K562 (cell line): ENCODE results near the gene ZNF324B. TPM values are rescaled to one million over a fixed set of nuclear protein-coding genes. Genes with fewer than 3 reads are reported as not detected.

Source experiments
- NEUROD1 ChIP-seq: fragments of 150-350 bp; IDR thresholded peaks from 2 replicates; pipeline ENCODE4 v1.6.1; 2014; ENCODE audit warnings: borderline replicate concordance, low read length, low read depth; ENCODE audit not compliant: partially characterized antibody
- SIN3B ChIP-seq: fragments of 450-650 bp; IDR thresholded peaks from 2 replicates; pipeline ENCODE4 v1.6.1; 2017; ENCODE audit warnings: low read depth, mild to moderate bottlenecking, moderate library complexity
- TAF7 ChIP-seq: fragments of 450-650 bp; IDR thresholded peaks from 2 replicates; pipeline ENCODE4 v1.6.1; 2016; ENCODE audit warnings: missing genetic modification characterization, missing compliant biosample characterization
- ZMIZ1 ChIP-seq, 2 experiments: fragments of 150-350 bp in 1 of 2; IDR thresholded peaks; 2 replicates each; pipeline ENCODE4 v1.6.1; 2012 to 2016; ENCODE audit warnings: low read depth in 2 of 2, low read length in 2 of 2, mild to moderate bottlenecking in 1 of 2, moderate library complexity in 1 of 2
- ZNF24 ChIP-seq: fragments of 450-650 bp; IDR thresholded peaks from 2 replicates; pipeline ENCODE4 v1.6.1; 2016
- ZNF512 ChIP-seq: IDR thresholded peaks from 2 replicates; pipeline ENCODE4 v1.6.1; 2016; ENCODE audit warnings: missing genetic modification characterization, missing compliant biosample characterization
- ZZZ3 ChIP-seq: fragments of 450-650 bp; IDR thresholded peaks from 2 replicates; pipeline ENCODE4 v1.6.1; 2016; ENCODE audit warnings: antibody characterized with exemption, mild to moderate bottlenecking, moderate library complexity
- polyA plus RNA-seq, 8 experiments: library from polyadenylated mRNA; depleted of rRNA in 4 of 8; stranded (reverse) in 5 of 8; unstranded in 3 of 8; fragments of >200 nt; fragmentation: Nextera tagmentation in 2 of 8; fragmentation: Illumina TruSeq in 1 of 8; extraction: Ambion mirVana in 2 of 8; extraction: Trizol in 1 of 8; gene quantifications; 2 replicates each; pipeline versions ENCODE4 v1.2.1 to v1.2.3, GENCODE V29; 2011 to 2014; ENCODE audit warnings: inconsistent platforms in 1 of 8, missing spikeins in 1 of 8
- total RNA-seq, 7 experiments: library from RNA; depleted of rRNA in 6 of 7; stranded (reverse); fragments of >200 nt in 6 of 7; fragmentation: Illumina TruSeq in 2 of 7; extraction: Trizol in 2 of 7; gene quantifications; 2 replicates each; pipeline versions ENCODE4 v1.2.1 to v1.2.3, GENCODE V29; 2011 to 2021; ENCODE audit warnings: low replicate concordance in 1 of 7
- TF ChIP-seq, protein P1 (sequence below): sonication (generic); formaldehyde crosslinking; IDR thresholded peaks from 2 replicates; pipeline ENCODE4 v1.8.0; 2022; ENCODE audit warnings: mild to moderate bottlenecking, missing genetic modification reagents
- TF ChIP-seq, protein P2 (sequence below): fragments of 200-800 bp; sonication (Bioruptor generic); IDR thresholded peaks from 2 replicates; pipeline ENCODE4 v1.6.1; 2016; ENCODE audit warnings: missing genetic modification characterization, missing compliant biosample characterization

ZNF324B gene
- total and polyA plus RNA-seq, 9 of the 15 experiments (the other 6 are each of a cell fraction or from before 2014, with no cell fraction given): 0.20 to 13.5 (median 5.7) TPM

GRCh38 chr19:58455306-58455705 is 3.9 kb downstream of the ZNF324B start (continued):
- TF ChIP-seq ZNF512 (no peak), ZZZ3 (no peak), ZNF24 (no peak), ZMIZ1 (IDR thresholded peaks at IDR 0.05; ENCODE audit: low read depth in 2 of 2, low read length in 2 of 2) (no peak), SIN3B (no peak), NEUROD1 (no peak), TAF7 (no peak)
- TF ChIP-seq, protein P1, sequence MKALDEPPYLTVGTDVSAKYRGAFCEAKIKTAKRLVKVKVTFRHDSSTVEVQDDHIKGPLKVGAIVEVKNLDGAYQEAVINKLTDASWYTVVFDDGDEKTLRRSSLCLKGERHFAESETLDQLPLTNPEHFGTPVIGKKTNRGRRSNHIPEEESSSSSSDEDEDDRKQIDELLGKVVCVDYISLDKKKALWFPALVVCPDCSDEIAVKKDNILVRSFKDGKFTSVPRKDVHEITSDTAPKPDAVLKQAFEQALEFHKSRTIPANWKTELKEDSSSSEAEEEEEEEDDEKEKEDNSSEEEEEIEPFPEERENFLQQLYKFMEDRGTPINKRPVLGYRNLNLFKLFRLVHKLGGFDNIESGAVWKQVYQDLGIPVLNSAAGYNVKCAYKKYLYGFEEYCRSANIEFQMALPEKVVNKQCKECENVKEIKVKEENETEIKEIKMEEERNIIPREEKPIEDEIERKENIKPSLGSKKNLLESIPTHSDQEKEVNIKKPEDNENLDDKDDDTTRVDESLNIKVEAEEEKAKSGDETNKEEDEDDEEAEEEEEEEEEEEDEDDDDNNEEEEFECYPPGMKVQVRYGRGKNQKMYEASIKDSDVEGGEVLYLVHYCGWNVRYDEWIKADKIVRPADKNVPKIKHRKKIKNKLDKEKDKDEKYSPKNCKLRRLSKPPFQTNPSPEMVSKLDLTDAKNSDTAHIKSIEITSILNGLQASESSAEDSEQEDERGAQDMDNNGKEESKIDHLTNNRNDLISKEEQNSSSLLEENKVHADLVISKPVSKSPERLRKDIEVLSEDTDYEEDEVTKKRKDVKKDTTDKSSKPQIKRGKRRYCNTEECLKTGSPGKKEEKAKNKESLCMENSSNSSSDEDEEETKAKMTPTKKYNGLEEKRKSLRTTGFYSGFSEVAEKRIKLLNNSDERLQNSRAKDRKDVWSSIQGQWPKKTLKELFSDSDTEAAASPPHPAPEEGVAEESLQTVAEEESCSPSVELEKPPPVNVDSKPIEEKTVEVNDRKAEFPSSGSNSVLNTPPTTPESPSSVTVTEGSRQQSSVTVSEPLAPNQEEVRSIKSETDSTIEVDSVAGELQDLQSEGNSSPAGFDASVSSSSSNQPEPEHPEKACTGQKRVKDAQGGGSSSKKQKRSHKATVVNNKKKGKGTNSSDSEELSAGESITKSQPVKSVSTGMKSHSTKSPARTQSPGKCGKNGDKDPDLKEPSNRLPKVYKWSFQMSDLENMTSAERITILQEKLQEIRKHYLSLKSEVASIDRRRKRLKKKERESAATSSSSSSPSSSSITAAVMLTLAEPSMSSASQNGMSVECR (CRISPR knock-in tag): no peak
- TF ChIP-seq, protein P2, sequence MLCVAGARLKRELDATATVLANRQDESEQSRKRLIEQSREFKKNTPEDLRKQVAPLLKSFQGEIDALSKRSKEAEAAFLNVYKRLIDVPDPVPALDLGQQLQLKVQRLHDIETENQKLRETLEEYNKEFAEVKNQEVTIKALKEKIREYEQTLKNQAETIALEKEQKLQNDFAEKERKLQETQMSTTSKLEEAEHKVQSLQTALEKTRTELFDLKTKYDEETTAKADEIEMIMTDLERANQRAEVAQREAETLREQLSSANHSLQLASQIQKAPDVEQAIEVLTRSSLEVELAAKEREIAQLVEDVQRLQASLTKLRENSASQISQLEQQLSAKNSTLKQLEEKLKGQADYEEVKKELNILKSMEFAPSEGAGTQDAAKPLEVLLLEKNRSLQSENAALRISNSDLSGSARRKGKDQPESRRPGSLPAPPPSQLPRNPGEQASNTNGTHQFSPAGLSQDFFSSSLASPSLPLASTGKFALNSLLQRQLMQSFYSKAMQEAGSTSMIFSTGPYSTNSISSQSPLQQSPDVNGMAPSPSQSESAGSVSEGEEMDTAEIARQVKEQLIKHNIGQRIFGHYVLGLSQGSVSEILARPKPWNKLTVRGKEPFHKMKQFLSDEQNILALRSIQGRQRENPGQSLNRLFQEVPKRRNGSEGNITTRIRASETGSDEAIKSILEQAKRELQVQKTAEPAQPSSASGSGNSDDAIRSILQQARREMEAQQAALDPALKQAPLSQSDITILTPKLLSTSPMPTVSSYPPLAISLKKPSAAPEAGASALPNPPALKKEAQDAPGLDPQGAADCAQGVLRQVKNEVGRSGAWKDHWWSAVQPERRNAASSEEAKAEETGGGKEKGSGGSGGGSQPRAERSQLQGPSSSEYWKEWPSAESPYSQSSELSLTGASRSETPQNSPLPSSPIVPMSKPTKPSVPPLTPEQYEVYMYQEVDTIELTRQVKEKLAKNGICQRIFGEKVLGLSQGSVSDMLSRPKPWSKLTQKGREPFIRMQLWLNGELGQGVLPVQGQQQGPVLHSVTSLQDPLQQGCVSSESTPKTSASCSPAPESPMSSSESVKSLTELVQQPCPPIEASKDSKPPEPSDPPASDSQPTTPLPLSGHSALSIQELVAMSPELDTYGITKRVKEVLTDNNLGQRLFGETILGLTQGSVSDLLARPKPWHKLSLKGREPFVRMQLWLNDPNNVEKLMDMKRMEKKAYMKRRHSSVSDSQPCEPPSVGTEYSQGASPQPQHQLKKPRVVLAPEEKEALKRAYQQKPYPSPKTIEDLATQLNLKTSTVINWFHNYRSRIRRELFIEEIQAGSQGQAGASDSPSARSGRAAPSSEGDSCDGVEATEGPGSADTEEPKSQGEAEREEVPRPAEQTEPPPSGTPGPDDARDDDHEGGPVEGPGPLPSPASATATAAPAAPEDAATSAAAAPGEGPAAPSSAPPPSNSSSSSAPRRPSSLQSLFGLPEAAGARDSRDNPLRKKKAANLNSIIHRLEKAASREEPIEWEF (CRISPR knock-in tag): no peak
